Epithelial cell of esophagus (primary cell): ENCODE measurements around the gene TMEM135.

Source experiments
- DNase-seq: peaks from one replicate; pipeline ENCODE4 v3.0.0; 2010; ENCODE audit warnings: low read depth
- H3K4me3 ChIP-seq: 2 replicates; pipeline ENCODE4 v1.5.1; 2011; ENCODE audit warnings: mild to moderate bottlenecking, low read length, control low read depth
- CTCF ChIP-seq: IDR thresholded peaks from 2 replicates; pipeline ENCODE4 v1.5.1; 2011; ENCODE audit warnings: low read depth, mild to moderate bottlenecking, low read length, control low read depth, inconsistent platforms; ENCODE audit not compliant: insufficient read depth; ENCODE audit errors: missing control alignments

The TMEM135 gene

GRCh38 chr11:87339416-87339815, 301.7 kb downstream of the TMEM135 start:
- no peak for DNase-seq
- no peak for TF ChIP-seq CTCF

GRCh38 chr11:87347441-87347840, 309.7 kb downstream of the TMEM135 start:
- no peak overlapping the region for H3K4me3 ChIP-seq
- DNase-seq = no peak
- no peak for TF ChIP-seq CTCF

More at GRCh38 chr11:87339416-87339815, 301.7 kb downstream of the TMEM135 start:
- no peak overlapping the region for H3K4me3 ChIP-seq

GRCh38 chr11:87347854-87348253, 310.1 kb downstream of the TMEM135 start:
- no peak overlapping the region for H3K4me3 ChIP-seq
- TF ChIP-seq CTCF = no peak
- DNase-seq = no peak

GRCh38 chr11:87351676-87352075, 313.9 kb downstream of the TMEM135 start:
- DNase-seq = no peak
- H3K4me3 ChIP-seq = no peak overlapping the region
- no peak for TF ChIP-seq CTCF

GRCh38 chr11:87352759-87353707, 315.3 kb downstream of the TMEM135 start:
- TF ChIP-seq CTCF = peak; percentile 97
- no peak overlapping the region for H3K4me3 ChIP-seq
- DNase-seq = peak; percentile 89

GRCh38 chr11:87353771-87354345, 316.1 kb downstream of the TMEM135 start:
- DNase-seq = no peak
- H3K4me3 ChIP-seq = no peak overlapping the region
- no peak for TF ChIP-seq CTCF
